Ishikawa (cell line): Measurements from ENCODE around the gene FLG.

ENCODE experiments used
- CREB1 ChIP-seq: IDR thresholded peaks from 2 replicates; pipeline ENCODE4 v1.6.1; 2012; ENCODE audit warnings: low read depth
- EGR1 ChIP-seq: IDR thresholded peaks from 2 replicates; pipeline ENCODE4 v1.6.1; 2012
- FOXM1 ChIP-seq: IDR thresholded peaks from 2 replicates; pipeline ENCODE4 v1.6.1; 2012; ENCODE audit warnings: low read depth, borderline replicate concordance
- MAX ChIP-seq: IDR thresholded peaks from 2 replicates; pipeline ENCODE4 v1.6.1; 2012
- NFIC ChIP-seq: IDR thresholded peaks from 2 replicates; pipeline ENCODE4 v1.6.1; 2012
- RAD21 ChIP-seq: IDR thresholded peaks from 2 replicates; pipeline ENCODE4 v1.6.1; 2012; ENCODE audit warnings: low read depth
- REST ChIP-seq: IDR thresholded peaks from 2 replicates; pipeline ENCODE4 v1.6.1; 2012; ENCODE audit warnings: low read depth, mild to moderate bottlenecking
- TAF1 ChIP-seq: IDR thresholded peaks from 2 replicates; pipeline ENCODE4 v1.6.1; 2012; ENCODE audit warnings: low read depth, mild to moderate bottlenecking
- TCF12 ChIP-seq: IDR thresholded peaks from 2 replicates; pipeline ENCODE4 v1.6.1; 2012; ENCODE audit warnings: low read depth
- TEAD4 ChIP-seq: IDR thresholded peaks from 2 replicates; pipeline ENCODE4 v1.6.1; 2012

- no peak for TF ChIP-seq NFIC
- no peak for TF ChIP-seq MAX
- TF ChIP-seq RAD21, result no peak
- no peak for TF ChIP-seq REST
- TF ChIP-seq TAF1, result no peak
- TF ChIP-seq CREB1, result no peak
- no peak for TF ChIP-seq EGR1
- no peak for TF ChIP-seq FOXM1
- TF ChIP-seq TEAD4, result no peak
- TF ChIP-seq TCF12, result no peak
These were observed 49.4 kb upstream of the FLG start for GRCh38 chr1:152374451-152374850.
